ENCODE data around the gene HSPA1A. TPM values are rescaled to one million over a fixed set of nuclear protein-coding genes. Genes with fewer than 3 reads are reported as not detected.
A peak's percentile ranks its signal among the peaks of the same experiment; 100 is the strongest.

Gene HSPA1A
- total and polyA plus RNA-seq, 9 of the 15 experiments (the other 6 are each of a cell fraction or from before 2014, with no cell fraction given): 2.2 to 273 (median 107) TPM

GRCh38 chr6:31769684-31770371, 45.5 kb upstream of the HSPA1A start (continued):
- peak; percentile 91 for TF ChIP-seq TFAP4 (CRISPR knock-in tag; IDR thresholded peaks at IDR 0.05; ENCODE audit: borderline replicate concordance)
- no peak for TF ChIP-seq MCM5 (IDR thresholded peaks at IDR 0.05; ENCODE audit: low read depth)
- no peak for TF ChIP-seq ZNF280B (CRISPR knock-in tag; IDR thresholded peaks at IDR 0.05)
- peak; percentile 70; the same call in 1 of the 2 replicates for TF ChIP-seq HBP1 (CRISPR knock-in tag; IDR thresholded peaks at IDR 0.05)
- no peak for TF ChIP-seq TAF7 (tag; IDR thresholded peaks at IDR 0.05)
- no peak for TF ChIP-seq RBFOX2 (IDR thresholded peaks at IDR 0.05; ENCODE audit: low read depth, low read length)
- no peak; the same call in 1 of the 2 replicates for TF ChIP-seq PBX2 (CRISPR knock-in tag; IDR thresholded peaks at IDR 0.05; ENCODE audit: low read depth)
- peak; percentile 88 for TF ChIP-seq PBX2 (tag; conservative IDR thresholded peaks at IDR 0.05; ENCODE audit: low read depth)
- TF ChIP-seq ZNF398 (CRISPR knock-in tag; IDR thresholded peaks at IDR 0.05): no peak
- no peak for TF ChIP-seq THAP12 (CRISPR knock-in tag; IDR thresholded peaks at IDR 0.05)
- TF ChIP-seq FOXP1 (CRISPR knock-in tag; IDR thresholded peaks at IDR 0.05): no peak
- no peak for TF ChIP-seq ZNF347 (CRISPR knock-in tag; IDR thresholded peaks at IDR 0.05; ENCODE audit: low read depth)
- 0 out of 2 replicates have a peak, but pooled peaks have one; percentile 39 for TF ChIP-seq ZNF217 (CRISPR knock-in tag; IDR thresholded peaks at IDR 0.05)
- TF ChIP-seq MCM3 (IDR thresholded peaks at IDR 0.05): no peak
